K562 (cell line): ENCODE results near the gene CLEC2D. TPM values are rescaled to one million over a fixed set of nuclear protein-coding genes. Genes with fewer than 3 reads are reported as not detected.
A peak's percentile ranks its signal among the peaks of the same experiment; 100 is the strongest.

Experiments
- ATAC-seq: fragments of 200-7000 bp; cut with Tn5 transposase; 3 replicates; pipeline ENCODE4 v1.9.1; 2020; ENCODE audit warnings: moderate library complexity
- BruUV-seq: library from RNA; stranded (reverse); fragments of 400-500 nt; replicated peaks from 2 replicates; lab custom pipeline; 2021; lab: Mats Ljungman, UMichigan
- CTCF ChIA-PET: fragments of 300-600 bp; formaldehyde crosslinking; extraction: SDS; loops from one replicate; lab custom pipeline; 2021; ENCODE audit warnings: low intra/inter-chr PET ratio; lab: Yijun Ruan, JAX
- POLR2A ChIA-PET: fragments of 300-600, 350-650 bp; sonication (Branson Sonifier 250); formaldehyde crosslinking; extraction: SDS; loops from one replicate; lab custom pipeline; 2021; ENCODE audit warnings: antibody characterized with exemption, inconsistent platforms; lab: Yijun Ruan, JAX
- DNase-seq, 4 experiments: peaks; one replicate each; pipeline versions ENCODE4 v3.0.0 to v3.0.0-alpha.2; 2011 to 2018; ENCODE audit warnings: low spot score in 3 of 4, mixed read lengths in 3 of 4; ENCODE audit errors: extremely low read depth in 1 of 4
- FAIRE-seq: peaks from 2 replicates; lab custom pipeline; 2011; peaks lifted over from hg19 to GRCh38; lab: Jason Lieb, UNC
- H2AFZ ChIP-seq: 2 replicates; pipeline ENCODE4 v1.6.0; 2011; ENCODE audit warnings: low read depth, low read length, control low read depth, inconsistent platforms
- H3K27ac ChIP-seq: fragments of 200-600 bp; 3 replicates; pipeline ENCODE4 v1.8.0; 2011; ENCODE audit warnings: low read depth, mild to moderate bottlenecking, control low read depth, inconsistent platforms, low read length, moderate library complexity, mixed read lengths; ENCODE audit errors: extremely low read depth
- H3K27me3 ChIP-seq, 2 experiments: fragments of 300-600 bp in 1 of 2; 2 replicates in 1 of 2; 3 replicates in 1 of 2; pipeline versions ENCODE4 v1.6.0 to v1.8.0; 2011; ENCODE audit warnings: inconsistent platforms in 2 of 2, low read length in 2 of 2, mild to moderate bottlenecking in 1 of 2, mixed read lengths in 1 of 2, moderate library complexity in 1 of 2; ENCODE audit not compliant: control insufficient read depth in 2 of 2, insufficient read depth in 2 of 2
- H3K36me3 ChIP-seq: fragments of 300-600 bp; 3 replicates; pipeline ENCODE4 v1.8.0; 2011; ENCODE audit warnings: mild to moderate bottlenecking, low read length, inconsistent platforms; ENCODE audit not compliant: control insufficient read depth, insufficient read depth
- H3K4me1 ChIP-seq, 2 experiments: fragments of 200-600 bp in 1 of 2; replicated peaks in 1 of 2; 2 replicates in 1 of 2; 3 replicates in 1 of 2; pipeline versions ENCODE4 v1.5.1 to v1.8.0; 2011; ENCODE audit warnings: inconsistent platforms in 2 of 2, low read length in 2 of 2, mild to moderate bottlenecking in 1 of 2, mixed read lengths in 1 of 2, moderate library complexity in 1 of 2; ENCODE audit not compliant: control insufficient read depth in 2 of 2, insufficient read depth in 2 of 2
- H3K4me2 ChIP-seq: 2 replicates; pipeline ENCODE4 v1.6.1; 2011; ENCODE audit warnings: low read length, control low read depth, inconsistent platforms, mixed read lengths; ENCODE audit not compliant: insufficient read depth
- H3K4me3 ChIP-seq: fragments of 200-600 bp; sonication (generic), shearing (Covaris generic); 2 replicates; pipeline ENCODE4 v1.5.1; 2016; ENCODE audit warnings: control low read depth, inconsistent platforms
- H3K79me2 ChIP-seq: fragments of 200-600 bp; 3 replicates; pipeline ENCODE4 v1.8.0; 2011; ENCODE audit warnings: low read length, inconsistent platforms; ENCODE audit not compliant: control insufficient read depth, insufficient read depth
- H3K9ac ChIP-seq, 2 experiments: 2 replicates each; pipeline versions ENCODE4 v1.6.0 to v1.6.1; 2011; ENCODE audit warnings: low read depth in 2 of 2, low read length in 2 of 2, control low read depth in 1 of 2, inconsistent platforms in 1 of 2, mild to moderate bottlenecking in 1 of 2, mixed read lengths in 1 of 2; ENCODE audit not compliant: insufficient read depth in 1 of 2
- H3K9me1 ChIP-seq: one replicate; pipeline ENCODE4 v1.6.0; 2011; ENCODE audit warnings: inconsistent platforms, mild to moderate bottlenecking, low read length, moderate library complexity; ENCODE audit not compliant: control insufficient read depth, insufficient read depth
- H3K9me3 ChIP-seq: replicated peaks from 2 replicates; pipeline ENCODE4 v1.5.1; 2011; ENCODE audit warnings: low read depth, low read length, inconsistent platforms; ENCODE audit not compliant: control insufficient read depth, insufficient read depth
- H4K20me1 ChIP-seq: replicated peaks from 2 replicates; pipeline ENCODE4 v1.6.1; 2011; ENCODE audit warnings: low read length, inconsistent platforms, mixed read lengths; ENCODE audit not compliant: control insufficient read depth, insufficient read depth
- BCOR ChIP-seq: fragments of 450-650 bp; IDR thresholded peaks from 2 replicates; pipeline ENCODE4 v1.6.1; 2016
- CEBPB ChIP-seq: fragments of 450-650 bp; IDR thresholded peaks from 2 replicates; pipeline ENCODE4 v1.6.1; 2016; ENCODE audit warnings: missing genetic modification characterization, missing compliant biosample characterization
- ELF1 ChIP-seq: fragments of 200-800 bp; sonication (Bioruptor generic); IDR thresholded peaks from 2 replicates; pipeline ENCODE4 v1.6.1; 2016; ENCODE audit warnings: missing genetic modification characterization, missing compliant biosample characterization
- HNRNPUL1 ChIP-seq: fragments of 200-400 bp; formaldehyde crosslinking; IDR thresholded peaks from 2 replicates; pipeline ENCODE4 v1.6.1; 2017; ENCODE audit warnings: low read length
- MYBL2 ChIP-seq, 2 experiments: fragments of 450-650 bp in 1 of 2; sonication (generic) in 1 of 2; formaldehyde crosslinking in 1 of 2; IDR thresholded peaks; 2 replicates each; pipeline versions ENCODE4 v1.6.1 to v1.8.1; 2017 to 2022; ENCODE audit warnings: borderline replicate concordance in 1 of 2, inconsistent platforms in 1 of 2, low read depth in 1 of 2, mild to moderate bottlenecking in 1 of 2, missing genetic modification reagents in 1 of 2, moderate library complexity in 1 of 2
- REST ChIP-seq, 2 experiments: fragments of 450-650 bp; formaldehyde crosslinking in 1 of 2; IDR thresholded peaks; 2 replicates each; pipeline versions ENCODE4 v1.4.0 to v1.6.1; 2014 to 2020; ENCODE audit warnings: mild to moderate bottlenecking in 2 of 2, borderline replicate concordance in 1 of 2, low read depth in 1 of 2
- SMC3 ChIP-seq: conservative IDR thresholded peaks from 2 replicates; pipeline ENCODE4 v1.6.1; 2011; ENCODE audit warnings: low read depth, low read length, improper control_type of control experiment; ENCODE audit not compliant: insufficient read depth
- U2AF1 ChIP-seq: fragments of 200-400 bp; formaldehyde crosslinking; optimal IDR thresholded peaks from 2 replicates; pipeline ENCODE3; 2017; ENCODE audit warnings: mild to moderate bottlenecking, low read depth, low read length, moderate library complexity
- ZNF212 ChIP-seq: fragments of 450-650 bp; formaldehyde crosslinking; IDR thresholded peaks from 2 replicates; pipeline ENCODE4 v1.4.0; 2020; ENCODE audit warnings: mild to moderate bottlenecking
- ZNF551 ChIP-seq: fragments of 250-450 bp; sonication (Bioruptor Pico); IDR thresholded peaks from 2 replicates; pipeline ENCODE4 v1.5.0; 2021; ENCODE audit warnings: mild to moderate bottlenecking, moderate library complexity
- ZNF639 ChIP-seq, 2 experiments: fragments of 200-800 bp in 1 of 2; sonication (Bioruptor generic) in 1 of 2; sonication (generic) in 1 of 2; formaldehyde crosslinking in 1 of 2; IDR thresholded peaks in 1 of 2; conservative IDR thresholded peaks in 1 of 2; 2 replicates each; pipeline versions ENCODE4 v1.5.0 to v1.6.1; 2016 to 2020; ENCODE audit warnings: missing compliant biosample characterization in 1 of 2, missing genetic modification characterization in 1 of 2, missing genetic modification reagents in 1 of 2
- WGBS: fragments of 100-300 bp; shearing (Covaris generic); methylation state at CpG from one replicate; pipeline ENCODE4 v1.1.6; 2016; ENCODE audit warnings: low coverage, mixed read lengths; ENCODE audit not compliant: insufficient coverage; ENCODE audit errors: missing lambda C conversion rate; 5-methylcytosine and 5-hydroxymethylcytosine counted together
- in situ Hi-C: fragments of 300-500 bp; cut with MboI; formaldehyde crosslinking; loops from 4 replicates; pipeline ENCODE4 v1.15.0; 2018; ENCODE audit warnings: inconsistent platforms, mixed read lengths
- intact Hi-C: fragments of 100-400 bp; cut with micrococcal nuclease; formaldehyde crosslinking; loops from 2 replicates; pipeline ENCODE4 v1.14.2; 2022
- polyA plus RNA-seq, 8 experiments: library from polyadenylated mRNA; depleted of rRNA in 4 of 8; stranded (reverse) in 5 of 8; unstranded in 3 of 8; fragments of >200 nt; fragmentation: Nextera tagmentation in 2 of 8; fragmentation: Illumina TruSeq in 1 of 8; extraction: Ambion mirVana in 2 of 8; extraction: Trizol in 1 of 8; gene quantifications; 2 replicates each; pipeline versions ENCODE4 v1.2.1 to v1.2.3, GENCODE V29; 2011 to 2014; ENCODE audit warnings: inconsistent platforms in 1 of 8, missing spikeins in 1 of 8
- total RNA-seq, 7 experiments: library from RNA; depleted of rRNA in 6 of 7; stranded (reverse); fragments of >200 nt in 6 of 7; fragmentation: Illumina TruSeq in 2 of 7; extraction: Trizol in 2 of 7; gene quantifications; 2 replicates each; pipeline versions ENCODE4 v1.2.1 to v1.2.3, GENCODE V29; 2011 to 2021; ENCODE audit warnings: low replicate concordance in 1 of 7

The CLEC2D gene
- total and polyA plus RNA-seq, 9 of the 15 experiments (the other 6 are each of a cell fraction or from before 2014, with no cell fraction given): 1.4 to 5.0 (median 2.2) TPM

GRCh38 chr12:9634177-9634803, 35.2 kb upstream of the CLEC2D start:
- Histone ChIP-seq H3K4me1 (no peaks in the 10 kb centered on the region; a peak in 1 of 5 replicates), H3K27ac (no peak overlapping the region), H3K9me1 (no peaks in the 10 kb centered on the region), H3K79me2 (no peaks in the 10 kb centered on the region), H3K27me3 (no peaks in the 10 kb centered on the region), H3K9ac (no peak overlapping the region), H3K36me3 (no peaks in the 10 kb centered on the region), H4K20me1 (no peaks in the 10 kb centered on the region), H3K9me3 (no peaks in the 10 kb centered on the region; the same call in 1 of the 2 replicates), H2AFZ (no peak overlapping the region), H3K4me3 (no peak overlapping the region), H3K4me2 (no peak overlapping the region)
- peak; percentile 70 for ATAC-seq
- peak; percentile 71 for FAIRE-seq
- no TSS peak for BruUV-seq
- 0% methylated on average over 2 of the region's 2 CpGs for WGBS
- intact Hi-C loops: loop anchor here (1.0 to 5.0 kb wide), 3 partner anchors 74 to 163 kb away; no protein-coding TSS in a partner anchor
- in situ Hi-C loops: loop anchor here (25.0 kb wide), 1 partner anchor 297 kb away; no protein-coding TSS in a partner anchor
- CTCF ChIA-PET: interaction anchor here (0.6 to 1.1 kb wide), 3 partner anchors 73 to 506 kb away, joined by 3 to 4 read pairs (median 3); no protein-coding TSS in a partner anchor
- peak; percentile 21 to 69 (median 30) for DNase-seq
- POLR2A ChIA-PET: interaction anchor here (0.5 kb wide), 1 partner anchor 613 kb away, joined by 3 read pairs; no protein-coding TSS in a partner anchor
- TF ChIP-seq BCOR (no peak), HNRNPUL1 (no peak), U2AF1 (no peak), MYBL2 (IDR thresholded peaks at IDR 0.05; ENCODE audit: low read depth) (no peak), MYBL2 (CRISPR knock-in tag; IDR thresholded peaks at IDR 0.05; ENCODE audit: borderline replicate concordance) (no peak), ZNF639 (CRISPR knock-in tag; conservative IDR thresholded peaks at IDR 0.05 in 1 of 2, IDR thresholded peaks at IDR 0.05 in 1 of 2) (no peak), ELF1 (tag) (no peak), CEBPB (no peak), ZNF212 (CRISPR knock-in tag) (no peak), SMC3 (0 out of 2 replicates have a peak, but pooled peaks have one; percentile 16), ZNF551 (CRISPR knock-in tag) (no peak), REST (IDR thresholded peaks at IDR 0.05; ENCODE audit: borderline replicate concordance) (peak; percentile 67; the same call in 1 of the 2 replicates), REST (CRISPR knock-in tag; IDR thresholded peaks at IDR 0.05; ENCODE audit: low read depth) (no peak)
